NK-92 (cell line): ENCODE measurements around the gene POLR2J2.
"Not testable (repeated sequence)": the region's sequence is repeated elsewhere in the genome, so short reads cannot be mapped to it uniquely, and the experiment has no call there.

Source experiments
- DNase-seq: peaks from one replicate; lab custom pipeline; 2025; ENCODE audit not compliant: unreplicated experiment; lab: John Stamatoyannopoulos, UW

The POLR2J2 gene

DNA sequence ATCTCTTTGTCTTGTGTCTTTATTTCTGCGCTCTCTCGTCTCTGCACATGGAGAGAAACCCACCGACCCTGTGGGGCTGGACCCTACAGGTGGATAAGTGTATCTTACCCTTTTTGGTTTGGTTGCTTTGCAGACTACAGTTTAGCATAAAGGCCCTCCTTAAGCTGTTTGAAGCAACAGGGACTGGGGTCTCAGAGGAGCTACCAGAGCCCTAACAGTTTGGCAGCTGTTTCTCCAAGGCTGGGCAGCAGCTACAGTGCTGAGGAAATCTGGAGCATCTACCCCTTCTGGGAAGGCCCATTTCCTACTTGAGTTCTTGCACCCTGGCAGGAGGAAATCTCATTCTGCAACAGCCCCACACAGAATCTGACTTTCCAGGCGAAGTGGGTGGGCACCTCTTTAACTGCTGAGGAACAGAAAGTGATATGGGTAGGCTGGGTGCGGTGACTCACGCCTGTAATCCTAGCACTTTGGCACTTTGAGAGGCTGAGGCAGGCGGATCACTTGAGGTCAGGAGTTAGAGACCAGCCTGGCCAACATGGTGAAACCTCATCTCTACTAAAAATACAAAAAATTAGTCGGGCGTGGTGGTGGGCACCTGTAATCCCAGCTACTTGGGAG, 2.1 kb upstream of the POLR2J2 start:
- DNase-seq: not testable (repeated sequence)

GRCh38 chr7:102671956-102672307, 469 bp upstream of the POLR2J2 start:
- not testable (repeated sequence) for DNase-seq

DNA sequence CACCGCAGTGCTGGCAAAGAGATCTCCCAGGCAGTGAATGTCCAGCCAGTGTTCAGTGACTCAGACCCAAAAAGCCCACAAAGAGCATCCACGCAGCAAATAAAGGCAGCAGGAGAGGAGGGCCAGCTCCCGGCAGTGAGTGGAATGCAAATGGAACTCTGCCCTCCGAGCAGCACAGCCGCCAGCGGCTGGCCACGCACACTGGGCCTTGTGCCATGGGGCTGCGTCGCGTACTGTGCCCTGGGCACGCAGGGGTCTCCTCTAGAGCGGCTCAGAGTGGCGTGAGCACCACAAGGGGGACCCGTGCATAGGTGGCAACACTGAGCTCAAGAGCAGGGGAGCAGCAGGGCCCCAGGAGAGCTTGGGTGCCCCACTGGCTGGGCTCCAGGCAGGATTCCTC, 3.9 kb downstream of the POLR2J2 start:
- not testable (repeated sequence) for DNase-seq

DNA sequence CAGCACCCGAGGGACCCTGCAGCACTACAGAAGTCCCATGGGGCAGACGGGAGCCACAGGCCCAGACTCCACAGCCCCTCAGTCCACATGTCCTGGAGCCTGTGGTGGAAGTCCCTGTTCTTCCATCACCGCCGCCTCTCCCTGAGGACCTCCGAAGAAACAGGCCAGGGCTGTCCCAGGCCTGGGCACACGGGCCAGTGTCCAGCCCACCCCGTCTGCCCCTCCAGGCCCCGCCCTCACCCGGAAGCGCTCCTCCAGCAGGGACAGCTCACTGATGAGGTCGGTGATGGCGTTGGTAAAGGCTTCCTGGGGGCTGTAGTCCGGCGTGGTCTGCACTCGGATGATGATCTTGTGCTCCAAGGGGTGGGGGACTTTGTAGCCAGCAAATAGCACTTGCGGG, 4.6 kb downstream of the POLR2J2 start:
- not testable (repeated sequence) for DNase-seq

- DNase-seq: not testable (repeated sequence)
Observed at GRCh38 chr7:102664765-102665164, 6.7 kb downstream of the POLR2J2 start.

DNA sequence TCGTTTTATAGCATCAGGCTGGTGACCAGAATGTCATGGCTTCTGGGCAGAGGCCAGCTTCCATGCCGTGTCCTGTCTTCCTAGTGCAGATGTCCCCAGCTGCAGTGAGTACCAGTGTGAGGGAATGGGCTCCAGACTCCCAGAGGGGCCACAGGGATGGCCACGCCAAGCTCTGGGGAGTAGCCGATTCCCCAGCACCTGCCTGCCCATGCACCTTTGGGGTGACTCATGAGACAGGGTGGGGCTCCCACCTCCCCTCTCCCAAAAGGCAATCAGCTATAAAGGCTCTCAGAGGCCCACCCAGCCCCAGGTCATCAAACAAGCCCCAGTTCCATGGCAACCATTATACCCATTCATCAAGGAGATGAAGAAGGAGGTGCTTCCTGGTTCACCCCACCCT, 21.5 kb downstream of the POLR2J2 start, which contains the start of gene SPDYE2B:
Gene SPDYE2B, plus strand, starts transcription at position 396 of the 400 bp plus-strand sequence. CDS start 2,030 bp downstream, outside the sequence.
- DNase-seq: not testable (repeated sequence)

DNA sequence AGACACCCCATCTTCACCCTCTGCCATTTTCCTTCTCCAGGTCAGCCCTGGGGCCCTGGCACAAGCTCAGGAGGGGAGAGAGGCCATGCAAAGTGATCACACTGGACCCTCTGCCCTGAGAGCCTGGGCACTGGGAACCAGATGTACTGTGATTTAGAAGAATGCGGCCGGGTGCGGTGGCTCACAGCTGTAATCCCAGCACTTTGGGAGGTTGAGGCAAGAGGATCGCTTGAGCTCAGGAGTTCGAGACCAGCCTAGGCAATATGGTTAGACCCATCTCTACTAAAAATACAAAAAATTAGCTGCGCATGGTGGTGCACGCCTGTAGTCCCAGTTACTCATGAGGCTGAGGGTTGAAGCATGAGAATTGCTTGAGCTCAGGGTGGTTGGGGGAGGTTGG, 23.6 kb downstream of the POLR2J2 start:
- DNase-seq: not testable (repeated sequence)

DNA sequence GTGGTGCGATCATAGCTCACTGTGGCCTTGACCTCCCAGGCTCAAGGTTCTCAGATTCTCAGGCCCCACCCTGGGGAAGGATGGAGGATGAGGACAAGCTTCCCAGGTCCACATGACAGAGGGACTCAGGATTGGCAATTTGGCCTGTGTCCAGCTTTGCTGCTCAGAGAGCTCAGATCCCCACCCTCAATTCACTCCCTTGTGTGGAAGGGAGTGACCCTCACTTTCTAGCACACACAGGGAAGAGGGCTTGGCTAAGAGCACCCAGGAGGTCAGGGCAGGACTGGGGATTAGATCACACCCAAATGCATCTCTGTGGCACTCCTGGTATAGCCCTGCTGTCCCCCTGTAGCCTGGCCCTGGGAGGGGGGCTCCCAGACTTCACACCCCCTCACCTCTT, 28.1 kb downstream of the POLR2J2 start:
- not testable (repeated sequence) for DNase-seq

GRCh38 chr7:102642691-102643090, 28.8 kb downstream of the POLR2J2 start, which contains the start of gene UPK3BL1:
UPK3BL1 (minus strand) TSS chr7:102642791; CDS start chr7:102642741, 50 bp downstream.
- DNase-seq: not testable (repeated sequence)

- DNase-seq: not testable (repeated sequence)
Observed at GRCh38 chr7:102638848-102639247, 32.6 kb downstream of the POLR2J2 start.

GRCh38 chr7:102636956-102637355, 34.5 kb downstream of the POLR2J2 start:
- not testable (repeated sequence) for DNase-seq

DNA sequence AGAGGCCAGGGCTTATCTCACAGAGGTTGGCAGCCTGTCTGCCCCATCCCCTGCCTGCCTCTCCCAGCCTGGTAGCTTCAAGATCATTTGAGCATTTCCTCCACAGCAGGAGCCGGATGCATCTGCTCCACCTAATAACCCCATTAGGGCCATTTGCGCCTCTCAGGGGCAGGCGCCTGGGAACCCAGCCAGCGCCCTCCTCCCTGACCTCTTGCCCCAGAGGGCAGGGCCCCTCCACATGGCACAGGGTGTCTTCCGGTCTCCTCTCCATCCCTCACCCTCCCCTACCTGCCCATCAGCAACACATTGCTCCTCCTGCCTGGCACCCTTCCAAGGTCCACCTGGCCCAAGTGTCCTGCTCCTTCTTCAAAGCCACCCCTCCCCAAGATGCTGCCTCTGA, 36.1 kb downstream of the POLR2J2 start:
- not testable (repeated sequence) for DNase-seq

DNA sequence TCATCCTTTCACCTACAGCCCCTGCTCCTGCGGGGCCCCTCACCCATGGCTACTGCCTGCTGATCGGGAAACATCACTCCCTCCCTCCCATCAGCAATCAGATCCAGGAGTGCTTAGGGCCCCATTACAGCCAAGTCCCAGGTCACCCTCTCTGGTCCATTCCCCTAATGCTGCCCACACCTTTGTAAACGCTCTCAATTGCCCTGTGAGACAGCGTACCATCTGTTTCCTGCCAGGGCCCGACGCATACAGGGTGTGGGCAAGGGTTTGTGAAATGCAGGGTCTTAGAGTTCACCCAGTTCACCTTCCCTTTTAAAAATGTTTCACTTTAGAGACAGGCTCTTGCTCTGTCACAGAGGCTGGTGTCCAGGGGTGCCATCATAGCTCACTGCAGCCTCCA, 37.2 kb downstream of the POLR2J2 start:
- not testable (repeated sequence) for DNase-seq

GRCh38 chr7:102630622-102631021, 40.8 kb downstream of the POLR2J2 start:
- not testable (repeated sequence) for DNase-seq

GRCh38 chr7:102627271-102627904, 44.1 kb downstream of the POLR2J2 start:
- DNase-seq: not testable (repeated sequence)

DNA sequence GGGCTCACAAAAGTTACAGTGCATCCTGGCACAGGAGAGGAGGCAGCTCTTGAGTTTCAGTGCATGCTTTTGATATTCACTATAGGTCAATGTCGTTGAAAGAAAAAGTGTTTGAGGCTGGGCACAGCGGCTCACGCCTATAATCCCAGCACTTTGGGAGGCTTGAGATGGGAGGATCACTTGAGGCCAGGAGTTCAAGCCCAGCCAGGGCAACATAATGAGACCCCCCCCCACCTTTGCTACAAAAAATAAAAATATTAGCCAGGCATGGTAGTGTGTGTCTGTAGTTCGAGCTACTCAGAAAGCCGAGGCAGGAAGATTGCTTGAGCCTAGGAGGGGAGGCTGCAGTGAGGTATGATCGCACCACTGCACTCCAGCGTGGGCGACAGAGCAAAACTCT, 53.3 kb downstream of the POLR2J2 start:
- not testable (repeated sequence) for DNase-seq

DNA sequence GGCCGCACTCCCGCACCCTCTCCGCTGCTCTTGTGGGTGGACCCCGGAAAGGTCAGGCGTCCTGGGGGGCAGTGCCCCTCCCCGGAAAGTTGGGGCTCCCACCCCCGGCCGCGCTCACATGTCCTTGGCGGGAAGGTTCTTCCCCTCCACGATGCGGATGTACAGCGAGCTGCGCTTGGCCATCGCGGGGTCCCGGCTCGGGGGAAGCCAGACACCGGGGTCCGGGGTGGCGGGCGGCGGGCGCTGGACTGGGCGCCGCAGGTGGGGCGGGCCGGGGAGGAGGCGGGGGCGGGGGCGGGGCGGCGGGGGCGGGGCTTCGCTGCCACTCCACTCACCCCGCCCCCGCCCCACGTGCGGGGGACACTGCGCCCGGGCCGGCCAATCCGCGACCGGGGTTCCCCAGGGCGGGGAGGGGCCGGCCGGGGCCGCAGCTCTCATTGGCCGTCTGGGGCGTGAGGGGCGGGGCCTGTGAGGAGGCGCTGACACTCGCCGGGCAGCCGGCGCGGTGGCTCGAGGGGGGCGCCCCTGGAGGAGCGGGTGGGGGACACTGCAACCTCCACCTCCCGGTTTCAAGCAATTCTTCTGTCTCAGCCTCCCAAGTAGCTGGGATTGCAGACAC, 54.8 kb downstream of the POLR2J2 start, which contains the start of gene RASA4:
Gene RASA4, minus strand, starts transcription at position 250 of the 619 bp plus-strand sequence. Its CDS starts 67 bp downstream, at position 183.
- DNase-seq: not testable (repeated sequence)
